ENCODE measurements around the gene AGAP1.
"Not testable (repeated sequence)": the region's sequence is repeated elsewhere in the genome, so short reads cannot be mapped to it uniquely, and the experiment has no call there.

Gene AGAP1

GRCh38 chr2:236061899-236062298 lies 568.1 kb downstream of the AGAP1 start:
- Histone ChIP-seq H3K4me3 (ENCODE audit: low read depth in 1 of 2, low read length in 2 of 2) (no peak overlapping the region), H3K9ac (ENCODE audit: low read depth in 1 of 2, low read length in 2 of 2) (no peak overlapping the region), H3K36me3 (ENCODE audit: control insufficient read depth in 1 of 2, insufficient read depth in 2 of 2, low read length in 2 of 2) (peaks cover 8 to 15% of the 10 kb centered on the region in 2 donors), H3K27ac (ENCODE audit: low read depth, low read length) (no peak overlapping the region), H3K27me3 (ENCODE audit: control insufficient read depth in 1 of 2, insufficient read depth in 2 of 2, low read length in 2 of 2) (no peaks in the 10 kb centered on the region), H3K4me1 (ENCODE audit: control insufficient read depth in 1 of 2, insufficient read depth in 2 of 2, low read length in 2 of 2) (no peaks in the 10 kb centered on the region), H3K9me3 (ENCODE audit: control insufficient read depth in 1 of 2, low read length in 2 of 2) (peaks cover 0 to 8% of the 10 kb centered on the region in 2 donors)

GRCh38 chr2:236062806-236063205 lies 569.0 kb downstream of the AGAP1 start:
- H3K9me3 ChIP-seq (ENCODE audit: control insufficient read depth in 1 of 2, low read length in 2 of 2); H3K4me1 ChIP-seq (ENCODE audit: control insufficient read depth in 1 of 2, insufficient read depth in 2 of 2, low read length in 2 of 2); H3K27me3 ChIP-seq (ENCODE audit: control insufficient read depth in 1 of 2, insufficient read depth in 2 of 2, low read length in 2 of 2); H3K27ac ChIP-seq (ENCODE audit: low read depth, low read length); H3K4me3 ChIP-seq (ENCODE audit: low read depth in 1 of 2, low read length in 2 of 2); H3K9ac ChIP-seq (ENCODE audit: low read depth in 1 of 2, low read length in 2 of 2): not testable (repeated sequence)
- H3K36me3 ChIP-seq (ENCODE audit: control insufficient read depth in 1 of 2, insufficient read depth in 2 of 2, low read length in 2 of 2): peaks cover 8 to 14% of the 10 kb centered on the region in 2 donors

- Histone ChIP-seq H3K9me3 (ENCODE audit: control insufficient read depth in 1 of 2, low read length in 2 of 2) (no peaks in the 10 kb centered on the region), H3K36me3 (ENCODE audit: control insufficient read depth in 1 of 2, insufficient read depth in 2 of 2, low read length in 2 of 2) (peaks cover 4 to 7% of the 10 kb centered on the region in 2 donors), H3K9ac (ENCODE audit: low read depth in 1 of 2, low read length in 2 of 2) (no peak overlapping the region), H3K4me1 (ENCODE audit: control insufficient read depth in 1 of 2, insufficient read depth in 2 of 2, low read length in 2 of 2) (no peaks in the 10 kb centered on the region), H3K27me3 (ENCODE audit: control insufficient read depth in 1 of 2, insufficient read depth in 2 of 2, low read length in 2 of 2) (no peaks in the 10 kb centered on the region), H3K4me3 (ENCODE audit: low read depth in 1 of 2, low read length in 2 of 2) (no peak overlapping the region), H3K27ac (ENCODE audit: low read depth, low read length) (no peak overlapping the region)
Observed at GRCh38 chr2:236063994-236064393, 570.2 kb downstream of the AGAP1 start.

GRCh38 chr2:236065314-236066160 lies 571.7 kb downstream of the AGAP1 start:
- Histone ChIP-seq H3K4me1 (ENCODE audit: control insufficient read depth in 1 of 2, insufficient read depth in 2 of 2, low read length in 2 of 2) (no peaks in the 10 kb centered on the region), H3K27ac (ENCODE audit: low read depth, low read length) (no peak overlapping the region), H3K36me3 (ENCODE audit: control insufficient read depth in 1 of 2, insufficient read depth in 2 of 2, low read length in 2 of 2) (peaks cover 4 to 7% of the 10 kb centered on the region in 2 donors), H3K4me3 (ENCODE audit: low read depth in 1 of 2, low read length in 2 of 2) (no peak overlapping the region), H3K9ac (ENCODE audit: low read depth in 1 of 2, low read length in 2 of 2) (no peak overlapping the region), H3K27me3 (ENCODE audit: control insufficient read depth in 1 of 2, insufficient read depth in 2 of 2, low read length in 2 of 2) (no peaks in the 10 kb centered on the region), H3K9me3 (ENCODE audit: control insufficient read depth in 1 of 2, low read length in 2 of 2) (no peaks in the 10 kb centered on the region)

- Histone ChIP-seq H3K9ac (ENCODE audit: low read depth in 1 of 2, low read length in 2 of 2) (no peak overlapping the region), H3K4me1 (ENCODE audit: control insufficient read depth in 1 of 2, insufficient read depth in 2 of 2, low read length in 2 of 2) (no peaks in the 10 kb centered on the region), H3K36me3 (ENCODE audit: control insufficient read depth in 1 of 2, insufficient read depth in 2 of 2, low read length in 2 of 2) (no peaks in the 10 kb centered on the region), H3K27ac (ENCODE audit: low read depth, low read length) (no peak overlapping the region), H3K27me3 (ENCODE audit: control insufficient read depth in 1 of 2, insufficient read depth in 2 of 2, low read length in 2 of 2) (no peaks in the 10 kb centered on the region), H3K4me3 (ENCODE audit: low read depth in 1 of 2, low read length in 2 of 2) (no peak overlapping the region), H3K9me3 (ENCODE audit: control insufficient read depth in 1 of 2, low read length in 2 of 2) (no peaks in the 10 kb centered on the region)
Observed at GRCh38 chr2:236070236-236070635, 576.4 kb downstream of the AGAP1 start.

- Histone ChIP-seq H3K4me3 (ENCODE audit: low read depth in 1 of 2, low read length in 2 of 2) (no peak overlapping the region), H3K36me3 (ENCODE audit: control insufficient read depth in 1 of 2, insufficient read depth in 2 of 2, low read length in 2 of 2) (no peaks in the 10 kb centered on the region), H3K27ac (ENCODE audit: low read depth, low read length) (no peak overlapping the region), H3K9ac (ENCODE audit: low read depth in 1 of 2, low read length in 2 of 2) (no peak overlapping the region), H3K4me1 (ENCODE audit: control insufficient read depth in 1 of 2, insufficient read depth in 2 of 2, low read length in 2 of 2) (peaks cover 9% of the 10 kb centered on the region in 2 donors), H3K27me3 (ENCODE audit: control insufficient read depth in 1 of 2, insufficient read depth in 2 of 2, low read length in 2 of 2) (no peaks in the 10 kb centered on the region), H3K9me3 (ENCODE audit: control insufficient read depth in 1 of 2, low read length in 2 of 2) (no peaks in the 10 kb centered on the region)
Observed at GRCh38 chr2:236073246-236073645, 579.4 kb downstream of the AGAP1 start.

- no peak overlapping the region for H3K9ac ChIP-seq (ENCODE audit: low read depth in 1 of 2, low read length in 2 of 2)
- H3K4me3 ChIP-seq (ENCODE audit: low read depth in 1 of 2, low read length in 2 of 2): no peak overlapping the region
- H3K9me3 ChIP-seq (ENCODE audit: control insufficient read depth in 1 of 2, low read length in 2 of 2): no peaks in the 10 kb centered on the region
- H3K36me3 ChIP-seq (ENCODE audit: control insufficient read depth in 1 of 2, insufficient read depth in 2 of 2, low read length in 2 of 2): no peaks in the 10 kb centered on the region
- H3K4me1 ChIP-seq (ENCODE audit: control insufficient read depth in 1 of 2, insufficient read depth in 2 of 2, low read length in 2 of 2): peaks cover 14 to 17% of the 10 kb centered on the region in 2 donors
- no peak overlapping the region for H3K27ac ChIP-seq (ENCODE audit: low read depth, low read length)
- H3K27me3 ChIP-seq (ENCODE audit: control insufficient read depth in 1 of 2, insufficient read depth in 2 of 2, low read length in 2 of 2): no peaks in the 10 kb centered on the region
Observed at GRCh38 chr2:236073867-236074655, 580.2 kb downstream of the AGAP1 start.

- H3K36me3 ChIP-seq (ENCODE audit: control insufficient read depth in 1 of 2, insufficient read depth in 2 of 2, low read length in 2 of 2): no peaks in the 10 kb centered on the region
- H3K9ac ChIP-seq (ENCODE audit: low read depth in 1 of 2, low read length in 2 of 2): no peak overlapping the region
- no peaks in the 10 kb centered on the region for H3K9me3 ChIP-seq (ENCODE audit: control insufficient read depth in 1 of 2, low read length in 2 of 2)
- peaks cover 14 to 17% of the 10 kb centered on the region in 2 donors for H3K4me1 ChIP-seq (ENCODE audit: control insufficient read depth in 1 of 2, insufficient read depth in 2 of 2, low read length in 2 of 2)
- H3K27me3 ChIP-seq (ENCODE audit: control insufficient read depth in 1 of 2, insufficient read depth in 2 of 2, low read length in 2 of 2): no peaks in the 10 kb centered on the region
- H3K4me3 ChIP-seq (ENCODE audit: low read depth in 1 of 2, low read length in 2 of 2): no peak overlapping the region
- no peak overlapping the region for H3K27ac ChIP-seq (ENCODE audit: low read depth, low read length)
Observed at GRCh38 chr2:236075802-236076201, 582.0 kb downstream of the AGAP1 start.

GRCh38 chr2:236078297-236079255 lies 584.7 kb downstream of the AGAP1 start:
- Histone ChIP-seq H3K9ac (ENCODE audit: low read depth in 1 of 2, low read length in 2 of 2) (no peak overlapping the region), H3K4me3 (ENCODE audit: low read depth in 1 of 2, low read length in 2 of 2) (no peak overlapping the region), H3K27me3 (ENCODE audit: control insufficient read depth in 1 of 2, insufficient read depth in 2 of 2, low read length in 2 of 2) (no peaks in the 10 kb centered on the region), H3K9me3 (ENCODE audit: control insufficient read depth in 1 of 2, low read length in 2 of 2) (no peaks in the 10 kb centered on the region), H3K36me3 (ENCODE audit: control insufficient read depth in 1 of 2, insufficient read depth in 2 of 2, low read length in 2 of 2) (no peaks in the 10 kb centered on the region), H3K4me1 (ENCODE audit: control insufficient read depth in 1 of 2, insufficient read depth in 2 of 2, low read length in 2 of 2) (peaks cover 14 to 17% of the 10 kb centered on the region in 2 donors), H3K27ac (ENCODE audit: low read depth, low read length) (no peak overlapping the region)

All from duodenal mucosa (tissue), 2 donors.